ENCODE data around the gene GIPC2. TPM values are rescaled to one million over a fixed set of nuclear protein-coding genes. Genes with fewer than 3 reads are reported as not detected.
A peak's percentile ranks its signal among the peaks of the same experiment; 100 is the strongest.

Gene GIPC2
- polyA plus RNA-seq, 1 donor (not counting 4 experiments of a cell fraction or from before 2014, with no cell fraction given) = 0.28 TPM

- peaks cover 13% of the 10 kb centered on the region for H3K4me1 ChIP-seq (ENCODE audit: control insufficient read depth, extremely low read depth, insufficient read depth, low read length)
- peak within 1 kb of the TSS; percentile 89 for H3K4me2 ChIP-seq (ENCODE audit: control insufficient read depth, extremely low read depth, insufficient read depth, low read depth, low read length)
- peak; percentile 78 for FAIRE-seq
Measured at GRCh38 chr1:78004719-78005447, 40.9 kb upstream of the GIPC2 start, which contains the start of gene DNAJB4. Gene DNAJB4 (plus strand): TSS chr1:78004939. CDS start chr1:78005111, 172 bp downstream.

DNA sequence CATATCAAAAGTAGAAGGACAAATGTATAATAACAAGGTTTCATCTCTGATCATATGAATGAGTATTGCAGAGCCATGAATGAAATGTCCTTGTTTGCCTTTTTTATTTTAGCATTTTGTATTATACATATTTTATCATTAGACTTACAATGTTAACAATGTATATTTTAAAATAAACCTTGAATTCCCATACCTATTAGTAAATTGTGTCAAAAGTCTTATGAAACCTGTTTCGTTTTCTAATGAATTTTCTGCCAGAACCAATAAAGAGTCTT lies 40.4 kb upstream of the GIPC2 start:
- Histone ChIP-seq H3K9ac (ENCODE audit: control insufficient read depth, extremely low read depth, insufficient read depth, low read length) (peak overlapping the region; percentile 88), H3K4me2 (ENCODE audit: control insufficient read depth, extremely low read depth, insufficient read depth, low read depth, low read length) (peak overlapping the region; percentile 89), H3K27ac (ENCODE audit: control insufficient read depth, insufficient read depth, low read length) (peak overlapping the region; percentile 99), H2AFZ (ENCODE audit: control insufficient read depth, low read length) (no peak overlapping the region), H3K36me3 (ENCODE audit: control insufficient read depth in 2 of 2, extremely low read depth in 1 of 2, insufficient read depth in 2 of 2, low read length in 2 of 2) (no peaks in the 10 kb centered on the region), H3K79me2 (ENCODE audit: control insufficient read depth, insufficient read depth, low read length) (peaks cover 18% of the 10 kb centered on the region), H3K9me1 (ENCODE audit: control insufficient read depth, extremely low read depth, insufficient read depth, low read length) (no peaks in the 10 kb centered on the region), H4K20me1 (ENCODE audit: control insufficient read depth, extremely low read depth, insufficient read depth, low read length) (no peaks in the 10 kb centered on the region), H3K4me1 (ENCODE audit: control insufficient read depth, extremely low read depth, insufficient read depth, low read length) (peaks cover 13% of the 10 kb centered on the region), H3K4me3 (ENCODE audit: control insufficient read depth in 2 of 3, extremely low read depth in 1 of 3, insufficient read depth in 2 of 3, low read depth in 1 of 3, low read length in 3 of 3) (peak overlapping the region; percentile 53 to 76 (median 67)), H3K27me3 (ENCODE audit: control insufficient read depth, extremely low read depth, insufficient read depth, low read length) (no peaks in the 10 kb centered on the region), H3K9me3 (ENCODE audit: control insufficient read depth, low read depth, low read length) (no peaks in the 10 kb centered on the region)
- no peak for TF ChIP-seq EZH2 (IDR thresholded peaks at IDR 0.05; ENCODE audit: low read length)
- TF ChIP-seq CTCF (optimal IDR thresholded peaks at IDR 0.05 in 1 of 3, IDR thresholded peaks at IDR 0.05 in 1 of 3, conservative IDR thresholded peaks at IDR 0.05 in 1 of 3; ENCODE audit: extremely low read depth in 1 of 3, insufficient read depth in 2 of 3, low read length in 3 of 3) = no peak
- FAIRE-seq (no peak), DNase-seq (ENCODE audit: low read depth, low spot score) (no peak)
- dilution Hi-C loops (cut with MboI; ENCODE audit: extremely low pct_ligation_motif_present, low sequenced_read_pairs) = no loop called here

More at GRCh38 chr1:78004719-78005447, 40.9 kb upstream of the GIPC2 start, which contains the start of gene DNAJB4:
- peak within 1 kb of the TSS; percentile 88 for H3K9ac ChIP-seq (ENCODE audit: control insufficient read depth, extremely low read depth, insufficient read depth, low read length)
- H3K9me3 ChIP-seq (ENCODE audit: control insufficient read depth, low read depth, low read length) = no peaks in the 10 kb centered on the region
- dilution Hi-C loops (cut with MboI; ENCODE audit: extremely low pct_ligation_motif_present, low sequenced_read_pairs) = no loop called here
- no peaks in the 10 kb centered on the region for H3K36me3 ChIP-seq (ENCODE audit: control insufficient read depth in 2 of 2, extremely low read depth in 1 of 2, insufficient read depth in 2 of 2, low read length in 2 of 2)
- no peaks in the 10 kb centered on the region for H3K9me1 ChIP-seq (ENCODE audit: control insufficient read depth, extremely low read depth, insufficient read depth, low read length)
- peak within 1 kb of the TSS; percentile 53 to 76 (median 67) for H3K4me3 ChIP-seq (ENCODE audit: control insufficient read depth in 2 of 3, extremely low read depth in 1 of 3, insufficient read depth in 2 of 3, low read depth in 1 of 3, low read length in 3 of 3)
- H2AFZ ChIP-seq (ENCODE audit: control insufficient read depth, low read length) = peak within 1 kb of the TSS; percentile 81
- DNase-seq (ENCODE audit: low read depth, low spot score) = peak; percentile 90
- H3K79me2 ChIP-seq (ENCODE audit: control insufficient read depth, insufficient read depth, low read length) = peaks cover 18% of the 10 kb centered on the region
- TF ChIP-seq CTCF (optimal IDR thresholded peaks at IDR 0.05 in 1 of 3, IDR thresholded peaks at IDR 0.05 in 1 of 3, conservative IDR thresholded peaks at IDR 0.05 in 1 of 3; ENCODE audit: extremely low read depth in 1 of 3, insufficient read depth in 2 of 3, low read length in 3 of 3) (no peak), EZH2 (IDR thresholded peaks at IDR 0.05; ENCODE audit: low read length) (no peak)
- no peaks in the 10 kb centered on the region for H3K27me3 ChIP-seq (ENCODE audit: control insufficient read depth, extremely low read depth, insufficient read depth, low read length)
- H4K20me1 ChIP-seq (ENCODE audit: control insufficient read depth, extremely low read depth, insufficient read depth, low read length) = no peaks in the 10 kb centered on the region
- peak within 1 kb of the TSS; percentile 99 for H3K27ac ChIP-seq (ENCODE audit: control insufficient read depth, insufficient read depth, low read length)

All from keratinocyte (primary cell).